Gastroesophageal sphincter (tissue), 4 donors: ENCODE results near the gene IRF8. TPM values are rescaled to one million over a fixed set of nuclear protein-coding genes. Genes with fewer than 3 reads are reported as not detected.

Experiments
- ATAC-seq: fragments of 150-250 bp; one replicate; pipeline ENCODE4 v1.9.1; 2016; ENCODE audit warnings: mild to moderate bottlenecking, moderate library complexity
- H3K27ac ChIP-seq, 4 donors: fragments of 200-600 bp; sonication (generic) in 3 of 4; 1 replicate in 3 of 4; 2 replicates in 1 of 4; pipeline ENCODE4 v1.5.1; 2016 to 2019
- H3K27me3 ChIP-seq: fragments of 200-600 bp; sonication (generic); one replicate; pipeline ENCODE4 v1.5.1; 2019
- H3K36me3 ChIP-seq, 2 donors: fragments of 200-600 bp; sonication (generic); one replicate each; pipeline ENCODE4 v1.5.1; 2019; ENCODE audit warnings: control low read depth in 1 of 2
- H3K4me1 ChIP-seq, 3 donors: fragments of 200-600 bp; sonication (generic); 1 replicate in 2 of 3; 2 replicates in 1 of 3; pipeline ENCODE4 v1.5.1; 2016 to 2019; ENCODE audit warnings: control low read depth in 2 of 3
- H3K4me3 ChIP-seq, 2 donors: fragments of 200-600 bp; sonication (generic); one replicate each; pipeline ENCODE4 v1.5.1; 2019; ENCODE audit warnings: mild to moderate bottlenecking in 1 of 2, moderate library complexity in 1 of 2
- H3K9me3 ChIP-seq, 3 donors: fragments of 200-600 bp; sonication (generic); one replicate each; pipeline ENCODE4 v1.5.1; 2017 to 2019; ENCODE audit warnings: control low read depth in 2 of 3
- CTCF ChIP-seq, 4 experiments: fragments of 200-600 bp in 2 of 4; fragments of 450-650 bp in 2 of 4; sonication (generic) in 1 of 4; IDR thresholded peaks; one replicate each; pipeline ENCODE4 v1.5.1; 2017 to 2019; ENCODE audit warnings: antibody characterized with exemption in 4 of 4, mild to moderate bottlenecking in 2 of 4, moderate library complexity in 2 of 4
- EP300 ChIP-seq: sonication (generic); formaldehyde crosslinking; IDR thresholded peaks from one replicate; pipeline ENCODE4 v1.6.1; 2017; ENCODE audit warnings: antibody characterized with exemption, mild to moderate bottlenecking
- POLR2A ChIP-seq, 2 donors: fragments of 450-650 bp; IDR thresholded peaks; one replicate each; pipeline ENCODE4 v1.6.1; 2017; ENCODE audit warnings: antibody characterized with exemption in 2 of 2, mild to moderate bottlenecking in 2 of 2, moderate library complexity in 1 of 2
- POLR2AphosphoS5 ChIP-seq: sonication (generic); formaldehyde crosslinking; IDR thresholded peaks from one replicate; pipeline ENCODE4 v1.6.1; 2017; ENCODE audit warnings: antibody characterized with exemption
- WGBS, 2 donors: methylation state at CpG; one replicate each; pipeline ENCODE4 v1.1.5; 2018; ENCODE audit warnings: low coverage in 1 of 2; 5-methylcytosine and 5-hydroxymethylcytosine counted together
- total RNA-seq, 4 donors: library from RNA; depleted of rRNA; stranded (reverse); fragments of >200 nt; gene quantifications; one replicate each; pipeline ENCODE4 v1.1.0, GENCODE V29; 2016

Gene IRF8
- total RNA-seq, 4 donors from 2014 or later = 2.4 to 13.8 (median 9.0) TPM

- WGBS, 2 donors = 61 to 81% methylated on average over 3 to 9 of the region's 11 CpGs
These were observed 56.6 kb downstream of the IRF8 start for GRCh38 chr16:85955566-85955965.

GRCh38 chr16:85956426-85956825 lies 57.5 kb downstream of the IRF8 start:
- TF ChIP-seq POLR2A (IDR thresholded peaks at IDR 0.05) (no peak), POLR2AphosphoS5 (no peak), EP300 (no peak), CTCF (IDR thresholded peaks at IDR 0.05) (no peak)
- H3K36me3 ChIP-seq = no peaks in the 10 kb centered on the region
- H3K9me3 ChIP-seq = no peaks in the 10 kb centered on the region
- peaks cover 22% of the 10 kb centered on the region for H3K27me3 ChIP-seq
- H3K4me3 ChIP-seq = no peak overlapping the region
- no peaks in the 10 kb centered on the region for H3K4me1 ChIP-seq
- no peak for ATAC-seq
- WGBS, 2 donors = 96 to 97% methylated on average over 3 to 11 of the region's 15 CpGs
- no peak overlapping the region for H3K27ac ChIP-seq

More at GRCh38 chr16:85955566-85955965, 56.6 kb downstream of the IRF8 start:
- TF ChIP-seq EP300 (no peak), CTCF (IDR thresholded peaks at IDR 0.05) (no peak), POLR2A (IDR thresholded peaks at IDR 0.05) (no peak), POLR2AphosphoS5 (no peak)
- ATAC-seq = no peak
- Histone ChIP-seq H3K4me3 (no peak overlapping the region), H3K27me3 (peaks cover 22% of the 10 kb centered on the region), H3K36me3 (no peaks in the 10 kb centered on the region), H3K27ac (no peak overlapping the region), H3K9me3 (no peaks in the 10 kb centered on the region), H3K4me1 (no peaks in the 10 kb centered on the region)

- peaks cover 22% of the 10 kb centered on the region for H3K27me3 ChIP-seq
- no peak for ATAC-seq
- no peaks in the 10 kb centered on the region for H3K9me3 ChIP-seq
- TF ChIP-seq CTCF (IDR thresholded peaks at IDR 0.05) (no peak), POLR2AphosphoS5 (no peak)
- no peak overlapping the region for H3K27ac ChIP-seq
- 91% methylated on average over 8 of the region's 8 CpGs; no CpG with 5 or more reads in 1 of the 2 donors for WGBS, 2 donors
- H3K36me3 ChIP-seq = no peaks in the 10 kb centered on the region
- peaks cover 0 to 12% (median 9%) of the 10 kb centered on the region in 3 donors for H3K4me1 ChIP-seq
- no peak overlapping the region for H3K4me3 ChIP-seq
These were observed 59.8 kb downstream of the IRF8 start for GRCh38 chr16:85958731-85959130.

GRCh38 chr16:85959686-85960085 lies 60.7 kb downstream of the IRF8 start:
- no peak overlapping the region for H3K4me3 ChIP-seq
- H3K4me1 ChIP-seq = peaks cover 0 to 21% (median 11%) of the 10 kb centered on the region in 3 donors
- no peak for TF ChIP-seq EP300
- no peak for TF ChIP-seq POLR2AphosphoS5
- TF ChIP-seq CTCF (IDR thresholded peaks at IDR 0.05) = no peak
- no peak for TF ChIP-seq POLR2A (IDR thresholded peaks at IDR 0.05)
- no peaks in the 10 kb centered on the region for H3K9me3 ChIP-seq
- H3K36me3 ChIP-seq = no peaks in the 10 kb centered on the region
- H3K27ac ChIP-seq = no peak overlapping the region
- peaks cover 16% of the 10 kb centered on the region for H3K27me3 ChIP-seq
- 53 to 100% methylated on average over 2 to 4 of the region's 9 CpGs for WGBS, 2 donors
- ATAC-seq = no peak

GRCh38 chr16:85960486-85961046 lies 61.6 kb downstream of the IRF8 start:
- Histone ChIP-seq H3K27ac (no peak overlapping the region), H3K9me3 (no peaks in the 10 kb centered on the region), H3K36me3 (no peaks in the 10 kb centered on the region), H3K4me3 (no peak overlapping the region), H3K4me1 (peaks cover 0 to 21% (median 11%) of the 10 kb centered on the region in 3 donors), H3K27me3 (peaks cover 7% of the 10 kb centered on the region)
- WGBS, 2 donors = 61 to 70% methylated on average over 4 of the region's 10 CpGs
- no peak for TF ChIP-seq CTCF (IDR thresholded peaks at IDR 0.05)
- no peak for TF ChIP-seq EP300
- ATAC-seq = no peak
